NK-92 treated with Interleukin-12 subunit alpha and Interleukin-12 subunit beta, amount 100 ng/mL, for 24 hours (cell line): ENCODE data around the gene C1orf116.

Experiments used
- DNase-seq: peaks from one replicate; lab custom pipeline; 2025; lab: John Stamatoyannopoulos, UW

The C1orf116 gene

DNA sequence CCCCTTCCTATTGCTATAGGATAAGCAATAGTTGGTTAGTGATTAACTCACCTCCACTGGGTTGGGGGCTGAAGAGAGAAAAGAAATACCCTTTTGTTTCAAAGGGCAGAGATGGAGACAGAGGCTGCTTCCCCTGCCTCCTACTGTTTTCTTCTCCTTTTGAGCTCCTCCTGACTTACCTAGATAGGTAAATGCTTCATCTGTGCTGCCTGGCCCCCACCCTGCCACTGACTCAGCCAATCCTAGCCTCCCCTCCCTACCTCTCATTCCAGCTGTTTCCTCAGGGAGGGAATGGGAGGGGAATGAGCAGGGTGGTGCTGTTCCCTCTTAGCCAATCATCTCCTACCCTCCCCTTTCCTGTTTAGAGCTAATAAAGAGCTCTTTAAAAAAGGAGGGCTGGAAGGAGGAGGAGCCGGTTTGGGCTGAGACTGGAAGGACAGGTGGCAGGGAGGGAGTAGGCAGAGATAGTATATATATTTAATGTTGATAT lies at the start of gene C1orf116:
TSS of gene C1orf116 (minus strand) at position 229 of the 490 bp plus-strand sequence. CDS start 5,158 bp downstream, outside the sequence.
- no peak for DNase-seq

DNA sequence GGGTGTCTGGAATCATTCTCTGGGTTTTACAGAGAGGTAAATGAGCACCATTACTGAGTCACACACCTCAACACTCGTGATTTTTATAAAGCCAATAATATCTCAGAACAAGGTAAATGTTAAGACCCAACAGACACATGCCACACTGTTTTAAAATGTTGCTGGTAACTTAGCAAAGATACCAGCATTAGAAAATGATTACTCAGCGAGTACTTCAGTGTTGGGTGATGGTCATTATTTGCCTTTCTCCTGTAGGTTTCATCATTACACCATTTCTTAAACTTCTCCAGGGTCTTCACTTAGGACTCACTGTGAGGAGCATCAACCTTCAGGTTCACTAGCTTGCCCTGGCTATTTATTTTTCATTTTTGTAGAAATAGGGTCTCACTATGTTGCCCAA lies 49.2 kb upstream of the C1orf116 start:
- no peak for DNase-seq

DNA sequence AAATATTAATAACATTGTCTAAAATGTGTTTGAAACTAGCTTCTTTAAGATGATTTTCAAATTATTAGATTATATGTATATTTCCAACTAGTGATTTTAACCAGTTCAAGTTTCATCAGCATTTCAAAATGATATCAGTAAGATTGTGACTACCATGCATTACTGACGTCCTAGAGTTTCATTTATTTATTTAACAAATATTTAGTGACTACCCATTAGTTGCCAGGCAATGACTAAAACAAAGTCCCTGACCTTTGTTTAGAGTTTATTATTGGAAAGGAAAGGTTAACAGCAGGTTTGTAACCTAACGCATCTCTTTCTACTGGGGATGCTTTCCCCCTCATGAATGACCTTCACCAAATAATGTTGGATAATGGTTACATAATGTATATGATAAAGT lies 48.5 kb upstream of the C1orf116 start:
- DNase-seq = no peak

DNA sequence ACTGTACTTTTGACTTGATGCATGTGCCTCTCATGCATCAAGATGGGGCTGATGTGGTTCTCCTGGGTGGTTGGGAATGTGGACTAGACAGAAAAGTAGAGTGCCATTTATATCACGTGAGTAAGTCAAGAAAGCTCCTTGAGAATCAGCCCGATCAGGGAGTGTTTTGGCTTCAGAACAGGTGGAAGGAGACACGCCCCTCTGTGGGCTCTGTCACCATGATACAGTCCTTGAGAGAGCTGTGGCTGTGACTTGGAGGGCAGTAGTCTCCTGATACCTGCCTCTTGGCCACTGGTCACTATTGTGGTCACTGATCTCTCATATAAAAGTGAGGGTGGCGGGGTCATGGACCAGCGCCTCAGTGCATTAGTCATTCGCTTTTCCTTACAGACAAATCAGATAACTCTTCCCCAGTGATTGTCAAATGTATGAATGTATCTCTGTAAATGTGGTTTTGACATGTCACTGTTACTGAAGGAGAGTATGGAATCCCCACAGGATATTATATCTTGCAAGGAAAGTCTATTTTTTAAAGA lies 47.2 kb upstream of the C1orf116 start:
- no peak for DNase-seq

DNA sequence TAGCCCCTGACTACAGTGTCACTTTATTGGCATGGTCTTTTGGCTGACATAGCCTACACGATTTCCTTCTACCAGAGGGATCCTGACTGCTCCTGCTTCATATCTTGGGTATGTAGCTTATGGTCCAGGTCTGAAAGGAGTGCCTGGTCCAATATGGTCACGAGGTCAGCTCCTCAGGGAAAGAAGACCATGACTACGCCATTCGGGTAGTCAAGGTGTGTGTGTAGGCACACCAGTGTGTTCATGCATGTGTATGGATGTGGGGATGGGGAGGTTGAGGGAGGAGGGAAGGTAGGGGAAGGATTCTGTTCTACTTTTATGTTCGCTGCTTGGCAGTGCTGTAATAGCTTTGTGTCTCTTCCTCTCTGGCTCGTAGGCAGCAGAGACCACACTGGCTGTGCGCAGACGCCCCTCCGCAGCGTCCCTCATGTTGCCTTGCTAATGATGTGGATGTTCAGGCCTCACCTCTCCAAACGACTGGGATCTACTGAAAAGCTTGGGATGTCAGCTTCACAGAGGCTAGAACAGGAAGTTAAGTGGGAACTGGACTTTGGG lies 46.1 kb upstream of the C1orf116 start:
- DNase-seq = no peak

DNA sequence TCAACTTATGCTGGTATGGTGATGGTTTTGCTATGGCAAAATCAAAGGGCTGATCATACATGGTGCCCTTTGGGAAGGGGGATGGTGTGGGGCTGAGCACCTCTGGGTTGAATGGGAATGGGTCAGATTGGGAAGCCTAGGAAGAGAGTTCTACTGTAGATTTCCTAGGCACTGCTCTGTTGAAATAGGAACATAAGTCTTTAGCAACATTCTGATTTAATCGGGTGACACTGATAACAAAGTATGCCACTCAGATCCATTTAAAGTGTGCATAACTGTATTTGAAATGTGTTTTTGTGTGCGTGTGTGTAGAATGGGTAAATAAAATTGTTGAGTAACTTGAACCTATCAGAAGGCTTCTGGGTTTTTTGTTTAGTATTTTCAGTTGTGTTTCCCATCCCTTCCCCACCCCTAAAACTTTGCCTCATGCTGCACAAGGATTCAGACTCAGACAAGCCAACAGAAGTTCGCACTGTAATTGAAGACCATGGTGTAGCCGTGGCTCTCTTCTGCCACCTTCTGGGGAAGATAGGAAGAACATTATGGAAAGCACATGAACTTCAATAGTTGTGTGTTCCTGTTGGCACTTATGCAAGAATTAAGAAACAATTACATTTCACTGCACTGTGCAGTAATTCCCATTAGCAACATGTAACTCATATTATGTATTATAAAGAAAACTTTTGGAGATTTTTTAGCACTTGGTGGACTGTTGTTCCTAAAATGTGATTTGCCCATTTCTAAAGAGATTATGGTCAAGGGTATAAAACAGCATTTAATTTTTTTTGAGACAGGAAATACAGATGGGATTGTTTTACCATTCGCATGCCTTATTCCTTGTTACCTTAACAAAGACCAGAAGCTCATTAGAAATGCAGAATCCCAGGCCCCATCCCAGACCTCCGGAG lies 45.2 kb upstream of the C1orf116 start:
- peak; percentile 11 for DNase-seq

DNA sequence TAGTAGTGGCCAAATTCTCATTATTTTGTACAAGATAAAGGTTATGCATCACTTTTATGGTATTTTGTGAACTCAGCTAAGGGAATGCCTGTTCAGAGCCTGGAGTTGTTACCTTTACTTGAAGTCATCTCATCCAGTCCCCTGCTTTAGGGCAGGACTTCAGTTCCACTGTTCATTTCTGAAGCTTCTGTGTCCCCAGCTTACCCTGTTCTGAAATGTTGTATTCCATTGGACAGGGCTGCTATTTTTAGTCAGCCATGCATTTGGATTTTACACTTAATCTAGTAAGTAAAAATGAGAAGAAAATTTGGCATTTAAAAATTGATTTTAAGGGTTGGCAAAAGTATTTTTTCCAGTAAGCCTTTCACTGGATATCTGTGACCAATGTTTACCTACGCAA lies 44.5 kb upstream of the C1orf116 start:
- no peak for DNase-seq

DNA sequence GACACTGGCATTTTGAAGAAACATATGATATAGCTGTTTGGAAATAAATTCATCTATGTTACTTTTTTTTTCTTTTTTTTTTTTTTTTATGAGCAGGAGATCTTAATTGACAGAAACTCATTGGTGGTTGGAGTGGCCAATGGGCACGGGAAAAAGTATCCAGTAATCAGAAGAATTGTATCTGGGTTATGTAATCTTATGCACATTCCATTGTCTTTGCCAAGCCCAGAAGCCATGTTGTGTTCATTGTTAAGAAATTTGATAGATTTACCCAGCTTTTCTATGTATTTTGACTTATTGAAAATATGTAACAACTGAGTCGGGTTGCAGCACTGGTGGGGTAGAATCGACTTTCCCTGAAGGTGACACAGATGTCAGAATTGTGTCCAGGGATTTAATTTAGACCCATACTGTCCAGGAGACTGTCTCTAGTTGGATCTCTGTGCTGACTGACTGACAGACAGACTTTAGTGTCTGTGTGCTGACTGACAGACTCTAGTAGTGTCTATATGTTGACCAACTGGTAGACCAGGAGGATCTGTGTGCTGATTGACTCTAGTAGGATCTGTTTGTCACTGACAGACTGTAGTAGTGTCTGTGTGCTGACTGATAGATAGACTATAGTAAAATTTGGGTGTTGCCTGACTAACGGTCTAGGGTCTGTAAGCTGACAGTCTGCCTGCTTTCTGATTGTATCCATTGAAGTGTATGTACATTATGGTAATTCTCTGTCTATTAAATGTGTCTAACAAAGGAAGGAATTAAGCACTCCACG lies 43.8 kb upstream of the C1orf116 start:
- DNase-seq = no peak

DNA sequence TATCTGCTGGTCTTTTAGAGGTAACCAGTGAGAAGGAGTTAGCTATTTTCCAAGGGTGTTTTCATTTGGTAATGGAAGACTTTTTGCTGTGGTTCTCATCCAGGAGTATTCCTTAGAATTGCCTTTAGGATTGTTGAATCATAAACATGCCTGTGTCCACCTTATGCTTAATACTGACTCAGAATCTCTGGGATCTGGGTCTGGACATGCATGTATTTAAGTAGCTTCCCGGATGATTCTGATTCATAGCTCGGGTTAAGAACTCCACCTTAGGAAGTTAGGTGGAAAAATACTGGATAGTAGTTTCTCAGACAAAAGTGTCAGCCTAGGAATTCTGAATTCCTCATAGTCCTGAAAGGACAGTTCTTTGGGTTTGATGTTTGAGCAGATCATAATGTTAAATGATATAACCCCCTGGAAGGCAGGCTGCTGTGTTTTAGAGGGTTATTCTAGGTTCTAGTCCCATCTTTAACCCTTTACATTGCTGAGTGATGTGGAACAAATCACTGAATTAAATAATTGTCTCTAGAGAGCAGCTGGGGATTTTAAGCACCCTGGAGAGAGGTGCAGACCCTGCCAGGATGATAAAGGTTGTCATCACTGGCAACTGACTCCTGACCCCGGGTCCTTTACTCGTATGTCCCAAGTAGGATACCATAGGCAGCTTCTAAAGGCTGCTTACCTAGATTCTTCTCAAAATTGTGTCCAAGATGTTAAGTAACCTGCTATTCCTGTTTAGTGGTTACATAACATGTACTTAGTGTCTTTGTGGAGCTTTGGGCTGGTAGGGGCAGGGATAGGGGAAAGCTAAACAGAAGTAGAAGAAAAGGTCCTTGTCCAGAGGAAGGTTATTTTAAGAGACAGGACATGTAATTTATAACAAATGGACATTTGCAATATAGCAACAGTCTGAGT lies 41.6 kb upstream of the C1orf116 start:
- no peak for DNase-seq

DNA sequence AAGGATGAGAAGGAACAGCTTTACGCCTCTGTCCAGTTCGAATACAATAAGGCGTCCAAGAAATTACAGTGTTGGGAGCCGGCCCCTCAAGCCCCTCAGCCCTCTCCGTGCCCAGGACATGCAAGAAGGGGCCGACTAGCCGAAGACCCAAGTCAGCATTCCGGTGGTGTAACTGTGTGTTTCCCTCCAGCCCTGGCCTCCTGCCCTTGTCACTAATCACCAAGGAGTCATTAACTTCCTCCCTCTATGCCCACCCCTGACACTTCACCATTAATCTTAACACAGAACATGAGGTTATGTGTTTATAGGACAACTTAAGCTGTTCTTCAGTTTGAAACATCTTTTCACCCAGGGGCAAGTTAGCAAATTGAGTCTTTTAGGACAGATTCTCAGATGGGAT lies 39.7 kb upstream of the C1orf116 start:
- DNase-seq = no peak

DNA sequence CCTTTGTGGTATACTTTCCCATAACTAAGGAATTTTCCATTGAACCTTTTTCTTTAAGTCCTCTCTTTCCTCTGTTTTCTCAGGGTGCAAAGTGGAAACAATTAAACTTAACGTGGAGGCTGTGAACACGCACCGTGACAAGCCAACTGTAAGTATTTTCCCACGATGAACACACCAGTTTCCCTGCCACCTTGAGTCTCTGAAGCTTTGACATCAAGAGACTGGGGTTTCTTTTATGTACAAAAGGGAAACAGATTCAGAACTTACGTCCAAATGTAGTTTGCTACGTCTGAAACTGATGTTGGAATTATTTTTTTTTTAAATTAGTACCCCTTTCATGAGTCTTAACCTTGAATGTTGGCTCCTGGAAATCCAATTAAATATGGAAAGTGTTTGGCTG lies 38.9 kb upstream of the C1orf116 start:
- no peak for DNase-seq

DNA sequence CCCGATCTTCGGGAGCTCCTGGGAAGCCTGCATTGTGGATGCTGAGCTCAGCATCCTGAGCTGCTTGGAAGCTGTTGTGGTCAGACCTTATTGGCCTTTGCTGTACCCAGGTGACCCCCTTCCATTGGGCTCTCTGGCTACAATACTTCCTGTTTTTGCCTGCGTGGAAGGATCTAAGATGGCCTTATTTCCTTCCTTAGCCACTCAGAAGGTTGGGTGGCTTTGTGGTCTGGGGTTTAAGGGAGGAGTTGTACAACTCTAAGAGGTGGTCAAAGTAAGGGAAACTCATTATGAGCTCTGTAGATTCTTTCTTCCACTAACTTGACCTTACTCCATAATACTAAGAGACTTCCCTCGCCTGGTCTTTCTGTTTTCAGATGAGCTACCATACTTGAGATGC lies 38.3 kb upstream of the C1orf116 start:
- no peak for DNase-seq

DNA sequence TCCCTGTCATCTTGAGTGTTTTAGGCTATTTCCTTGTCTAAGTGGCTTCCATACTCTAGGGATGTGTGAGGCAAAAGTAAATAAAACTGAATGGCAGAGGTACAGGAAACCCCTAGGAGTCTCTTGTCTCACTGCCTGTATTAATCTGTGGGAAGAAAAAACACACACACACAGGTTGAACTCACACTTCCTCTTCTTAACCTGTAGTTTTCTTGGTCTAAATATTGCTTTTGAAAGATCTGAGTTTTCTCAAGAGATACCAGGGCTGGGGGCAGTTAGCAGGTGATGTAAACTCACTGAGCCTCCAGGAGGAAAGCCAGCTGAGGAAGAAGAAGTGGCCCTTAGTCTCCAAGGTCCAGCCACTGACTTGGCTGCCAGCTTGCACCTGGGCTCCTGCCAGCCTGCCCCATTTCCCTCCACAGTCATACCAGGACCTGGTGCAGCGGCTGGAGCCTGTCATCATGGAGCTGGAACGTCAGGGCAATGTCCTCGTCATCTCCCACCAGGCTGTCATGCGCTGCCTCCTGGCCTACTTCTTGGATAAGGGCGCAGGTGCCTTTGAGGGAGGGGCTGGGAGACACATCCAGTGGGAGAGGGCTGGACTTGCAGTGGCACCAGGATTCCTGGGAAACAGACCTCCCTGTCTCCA lies 37.4 kb upstream of the C1orf116 start:
- DNase-seq = no peak

DNA sequence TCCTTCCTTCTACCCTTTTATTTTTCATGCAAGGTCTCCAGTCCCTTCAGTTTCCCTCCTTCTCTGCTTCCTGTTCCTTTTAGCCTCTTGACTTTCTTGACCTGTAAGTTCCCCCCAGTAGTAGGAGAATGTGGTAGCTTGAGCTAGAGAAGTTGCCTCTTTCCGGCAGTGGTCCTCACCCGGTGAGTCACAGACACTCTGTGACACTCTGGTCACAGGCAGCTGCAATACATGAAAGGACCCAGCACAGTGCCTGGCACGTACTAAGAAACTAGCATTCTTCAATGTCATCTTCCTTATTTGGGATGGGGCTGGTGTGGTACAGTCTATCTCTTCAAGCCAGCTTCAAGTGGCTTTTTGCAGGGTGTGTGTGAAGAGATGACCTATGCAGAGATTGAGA lies 36.5 kb upstream of the C1orf116 start:
- no peak for DNase-seq

DNA sequence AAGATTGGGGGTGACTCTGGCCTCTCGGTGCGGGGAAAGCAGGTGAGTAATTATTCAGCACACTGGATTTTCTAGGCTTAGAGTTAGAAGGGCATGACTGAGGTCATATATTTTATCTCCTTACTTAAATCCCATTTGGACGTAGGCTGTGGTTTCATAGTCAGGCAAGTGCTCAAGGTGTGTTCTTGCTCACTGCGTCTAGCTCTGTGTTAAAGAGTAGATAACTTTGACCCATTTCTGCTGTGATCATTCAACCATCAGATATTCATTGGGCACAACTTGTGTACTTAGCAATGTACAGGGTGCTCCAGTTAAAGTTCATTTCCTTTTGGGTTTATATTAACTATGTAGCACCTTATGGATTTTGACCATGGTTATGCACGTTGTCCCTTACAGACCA lies 35.1 kb upstream of the C1orf116 start:
- DNase-seq = no peak

DNA sequence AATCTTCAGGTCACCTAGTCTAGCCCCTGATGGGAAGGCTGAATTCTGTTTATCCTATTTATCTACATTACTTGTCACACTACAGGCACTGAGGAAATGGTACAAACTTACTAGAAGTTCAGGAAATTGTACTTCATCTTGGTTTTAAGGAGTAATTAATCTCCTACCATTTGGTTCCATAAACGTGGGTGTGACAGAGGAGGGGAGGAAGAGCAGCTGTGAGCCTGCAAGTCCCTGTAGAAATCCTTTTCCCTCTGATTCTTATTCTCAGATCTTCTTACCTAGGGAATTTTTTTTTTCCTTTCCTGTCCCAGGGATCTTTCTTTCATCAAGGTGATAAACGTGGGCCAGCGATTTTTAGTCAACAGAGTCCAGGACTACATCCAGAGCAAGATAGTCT lies 34.6 kb upstream of the C1orf116 start:
- no peak for DNase-seq

DNA sequence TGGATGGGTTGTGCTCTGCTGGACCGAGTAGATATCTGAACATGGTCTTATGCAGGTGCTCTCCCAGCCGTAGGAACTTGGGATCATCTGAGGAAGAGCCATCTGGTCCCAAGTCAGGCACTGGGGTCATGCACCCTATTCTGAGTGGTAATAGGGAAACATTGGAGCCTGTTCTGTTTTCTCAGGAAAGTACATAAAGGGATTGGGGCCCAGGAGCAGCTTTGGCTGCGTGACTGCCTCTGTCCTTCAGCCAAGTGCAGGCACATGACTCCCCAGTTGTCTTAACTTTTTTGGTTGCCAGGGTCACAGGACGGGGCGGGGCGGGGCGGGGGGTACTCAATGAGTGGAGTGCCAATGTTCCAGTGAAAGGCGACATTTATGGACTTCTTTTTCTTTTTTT lies 32.0 kb upstream of the C1orf116 start:
- DNase-seq = no peak

DNA sequence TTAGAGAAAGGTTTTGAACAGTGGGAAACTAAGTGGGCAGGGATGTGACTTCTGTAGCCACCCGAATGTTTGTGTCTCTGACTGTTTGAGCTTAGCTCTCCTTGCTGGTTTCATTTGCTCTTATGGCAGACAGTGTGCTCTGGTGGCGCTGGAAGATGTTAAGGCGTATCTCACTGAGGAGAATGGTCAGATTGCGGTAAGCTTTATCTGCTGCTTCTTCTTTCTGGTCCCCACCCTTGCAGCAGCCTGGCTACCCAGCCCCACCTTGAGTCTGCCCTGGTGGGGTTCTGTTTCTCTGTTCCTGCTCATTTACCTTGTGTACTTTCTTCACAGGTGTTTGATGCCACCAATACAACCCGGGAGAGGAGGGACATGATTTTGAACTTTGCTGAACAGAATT lies 30.5 kb upstream of the C1orf116 start:
- DNase-seq = no peak

DNA sequence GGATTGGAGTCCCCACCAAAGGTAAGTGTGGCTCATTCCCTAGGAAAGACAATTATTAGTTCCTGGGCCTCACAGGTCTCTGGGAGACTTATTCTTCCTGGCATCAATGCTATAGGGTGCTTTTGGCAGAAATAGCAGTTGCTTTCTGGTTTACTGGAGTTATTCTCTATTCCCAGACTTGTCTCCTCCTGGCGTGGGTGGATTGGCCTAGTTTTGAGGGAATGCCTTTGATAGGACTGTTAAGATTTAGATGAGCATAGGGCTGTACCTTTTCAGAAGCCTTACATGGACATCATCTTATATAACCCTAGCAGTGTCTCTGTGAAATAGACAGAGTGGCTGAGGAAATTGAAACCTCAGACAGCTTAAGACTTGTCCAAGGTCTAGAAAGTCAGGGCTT lies 29.5 kb upstream of the C1orf116 start:
- DNase-seq = no peak

DNA sequence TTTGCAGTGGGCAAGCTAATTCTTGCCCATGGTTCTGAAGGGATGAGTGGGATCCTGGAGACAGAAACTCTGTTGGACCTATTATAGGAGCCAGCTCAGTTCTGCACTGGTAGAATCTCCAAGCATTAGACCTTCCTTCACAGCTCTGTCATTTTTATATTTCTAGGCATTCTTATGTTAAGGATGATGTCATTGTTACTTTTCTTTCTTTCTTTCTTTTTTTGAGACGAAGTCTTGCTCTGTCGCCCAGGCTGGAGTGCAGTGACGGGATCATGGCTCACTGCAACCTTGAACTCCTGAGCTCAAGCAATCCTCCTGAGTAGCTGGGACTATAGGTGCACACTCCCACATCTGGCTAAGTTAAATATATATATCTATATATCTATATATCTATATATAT lies 28.0 kb upstream of the C1orf116 start:
- DNase-seq = no peak

DNA sequence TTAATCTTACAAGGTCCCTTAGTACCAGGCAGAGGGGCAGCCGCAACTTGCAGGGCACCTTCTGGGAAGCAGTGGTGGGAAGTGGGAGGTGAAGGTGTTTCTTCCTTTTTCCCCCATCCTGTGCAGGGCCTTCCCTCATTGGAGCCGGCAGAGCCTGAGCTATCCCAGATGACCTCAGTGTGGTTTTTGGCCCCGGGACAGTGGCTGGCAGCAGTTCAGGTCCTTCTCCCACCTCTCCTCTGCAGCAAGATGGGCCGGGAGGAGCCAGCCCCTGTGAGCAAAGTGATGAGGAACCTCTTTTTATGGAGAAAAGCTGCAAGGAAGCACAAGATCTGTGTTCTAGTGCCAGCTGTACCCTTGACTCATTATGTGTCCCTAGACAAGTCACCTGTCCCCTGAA lies 27.3 kb upstream of the C1orf116 start:
- no peak for DNase-seq
